CD4-positive, alpha-beta memory T cell (primary cell): Measurements from ENCODE around the gene CHRNA10. TPM values are rescaled to one million over a fixed set of nuclear protein-coding genes. Genes with fewer than 3 reads are reported as not detected.

ENCODE experiments used
- CTCF ChIA-PET: fragments of 350-600 bp; sonication (Branson Sonifier 250); formaldehyde crosslinking; loops from one replicate; lab custom pipeline; 2021; ENCODE audit warnings: inconsistent platforms; ENCODE audit not compliant: partially characterized antibody; lab: Charles Lee
- POLR2A ChIA-PET: fragments of 350-600 bp; sonication (Branson Sonifier 250); formaldehyde crosslinking; loops from one replicate; lab custom pipeline; 2021; ENCODE audit not compliant: partially characterized antibody; lab: Charles Lee
- DNase-seq, 5 donors: peaks; one replicate each; pipeline versions ENCODE4 v3.0.0 to v3.0.0-alpha.2; 2020 to 2022; ENCODE audit warnings: mixed read lengths in 1 of 5
- H3K27ac ChIP-seq: one replicate; pipeline ENCODE4 v1.7.0; 2013; ENCODE audit warnings: low read depth, low read length
- H3K27me3 ChIP-seq: 2 replicates; pipeline ENCODE4 v1.7.0; 2013; ENCODE audit warnings: mild to moderate bottlenecking, low read length, moderate library complexity; ENCODE audit not compliant: insufficient read depth
- H3K36me3 ChIP-seq: 2 replicates; pipeline ENCODE4 v1.7.0; 2013; ENCODE audit warnings: mild to moderate bottlenecking, low read length, moderate library complexity; ENCODE audit not compliant: insufficient read depth
- H3K4me1 ChIP-seq: 2 replicates; pipeline ENCODE4 v1.7.0; 2013; ENCODE audit warnings: mild to moderate bottlenecking, low read length, moderate library complexity; ENCODE audit not compliant: insufficient read depth
- H3K4me3 ChIP-seq, 2 donors: one replicate each; pipeline ENCODE4 v1.7.0; 2013; ENCODE audit warnings: low read length in 2 of 2, mild to moderate bottlenecking in 1 of 2
- H3K9me3 ChIP-seq, 2 donors: one replicate each; pipeline ENCODE4 v1.7.0; 2013; ENCODE audit warnings: low read length in 2 of 2, control low read depth in 1 of 2; ENCODE audit not compliant: control insufficient read depth in 1 of 2
- H3K27ac Mint-ChIP-seq, 7 donors: one replicate each; pipeline ENCODE4 v1.8.0; 2020 to 2021; ENCODE audit warnings: mixed read lengths in 7 of 7, mild to moderate bottlenecking in 6 of 7, inconsistent platforms in 3 of 7, moderate library complexity in 3 of 7
- H3K27me3 Mint-ChIP-seq, 2 donors: one replicate each; pipeline ENCODE4 v1.8.0; 2020 to 2021; ENCODE audit warnings: mixed read lengths in 2 of 2
- H3K36me3 Mint-ChIP-seq, 2 donors: one replicate each; pipeline ENCODE4 v1.8.0; 2020 to 2021; ENCODE audit warnings: mixed read lengths in 2 of 2, inconsistent platforms in 1 of 2, mild to moderate bottlenecking in 1 of 2
- H3K4me1 Mint-ChIP-seq, 4 donors: one replicate each; pipeline ENCODE4 v1.8.0; 2020 to 2021; ENCODE audit warnings: mixed read lengths in 4 of 4, mild to moderate bottlenecking in 1 of 4
- H3K4me3 Mint-ChIP-seq, 8 donors: one replicate each; pipeline ENCODE4 v1.8.0; 2020 to 2021; ENCODE audit warnings: mixed read lengths in 8 of 8, mild to moderate bottlenecking in 7 of 8, moderate library complexity in 6 of 8, inconsistent platforms in 3 of 8
- H3K9me3 Mint-ChIP-seq, 8 donors: one replicate each; pipeline ENCODE4 v1.8.0; 2020 to 2021; ENCODE audit warnings: mixed read lengths in 8 of 8, mild to moderate bottlenecking in 5 of 8, inconsistent platforms in 3 of 8, moderate library complexity in 1 of 8
- intact Hi-C: fragments of 100-400 bp; cut with micrococcal nuclease; formaldehyde crosslinking; loops from one replicate; pipeline ENCODE4 v1.15.1; 2023
- polyA plus RNA-seq, 2 donors: library from polyadenylated mRNA; unstranded; fragments of 300-500 nt; fragmentation: Illumina TruSeq; gene quantifications; one replicate each; pipeline ENCODE4 v1.2.3, GENCODE V29; 2021
- total RNA-seq, 2 experiments: library from RNA; stranded (reverse); gene quantifications; one replicate each; pipeline ENCODE4 v1.2.3, GENCODE V29; 2021

CHRNA10 gene
- total and polyA plus RNA-seq, 4 experiments from 2014 or later: 0.11 to 5.5 (median 4.6) TPM; not detected in 1

GRCh38 chr11:3617990-3618389 lies 53.2 kb downstream of the CHRNA10 start:
- H3K36me3 Mint-ChIP-seq: no peaks in the 10 kb centered on the region
- ChIA-PET POLR2A (no interaction called here), CTCF (interaction anchor here (1.9 kb wide), 1 partner anchor 8 kb away, joined by 7 read pairs; no protein-coding TSS in a partner anchor)
- Histone ChIP-seq H3K4me3 (no peak overlapping the region), H3K27ac (no peak overlapping the region), H3K27me3 (no peaks in the 10 kb centered on the region), H3K9me3 (no peaks in the 10 kb centered on the region), H3K36me3 (no peaks in the 10 kb centered on the region), H3K4me1 (peaks cover 12% of the 10 kb centered on the region)
- no peak for DNase-seq
- no peak overlapping the region for H3K4me3 Mint-ChIP-seq
- intact Hi-C loops: no loop called here
- peaks cover 10 to 14% (median 11%) of the 10 kb centered on the region in 4 donors for H3K4me1 Mint-ChIP-seq
- H3K27me3 Mint-ChIP-seq: no peaks in the 10 kb centered on the region
- peak overlapping the region in 2 of 7 donors; percentile 34 to 36 for H3K27ac Mint-ChIP-seq
- no peaks in the 10 kb centered on the region for H3K9me3 Mint-ChIP-seq

GRCh38 chr11:3616721-3617460 lies 54.3 kb downstream of the CHRNA10 start:
- CTCF ChIA-PET: no interaction called here
- H3K4me1 ChIP-seq: peaks cover 12% of the 10 kb centered on the region
- H3K4me3 Mint-ChIP-seq: no peak overlapping the region

GRCh38 chr11:3615998-3616397 lies 55.2 kb downstream of the CHRNA10 start:
- no peak overlapping the region for H3K27ac Mint-ChIP-seq
- CTCF ChIA-PET: no interaction called here
- Histone ChIP-seq H3K36me3 (no peaks in the 10 kb centered on the region), H3K27ac (no peak overlapping the region), H3K27me3 (no peaks in the 10 kb centered on the region), H3K9me3 (no peaks in the 10 kb centered on the region), H3K4me3 (no peak overlapping the region), H3K4me1 (peaks cover 12% of the 10 kb centered on the region)
- POLR2A ChIA-PET: no interaction called here
- DNase-seq: no peak
- H3K36me3 Mint-ChIP-seq: no peaks in the 10 kb centered on the region
- H3K4me3 Mint-ChIP-seq: no peak overlapping the region
- H3K4me1 Mint-ChIP-seq: peaks cover 10 to 14% (median 11%) of the 10 kb centered on the region in 4 donors
- H3K27me3 Mint-ChIP-seq: no peaks in the 10 kb centered on the region
- peaks cover 0 to 7% (median 3%) of the 10 kb centered on the region in 8 donors for H3K9me3 Mint-ChIP-seq
- intact Hi-C loops: no loop called here

More at GRCh38 chr11:3616721-3617460, 54.3 kb downstream of the CHRNA10 start:
- Histone ChIP-seq H3K36me3 (no peaks in the 10 kb centered on the region), H3K4me3 (no peak overlapping the region), H3K27ac (no peak overlapping the region), H3K9me3 (no peaks in the 10 kb centered on the region), H3K27me3 (no peaks in the 10 kb centered on the region)
- no peak overlapping the region for H3K27ac Mint-ChIP-seq
- peaks cover 0 to 5% (median 1%) of the 10 kb centered on the region in 8 donors for H3K9me3 Mint-ChIP-seq
- POLR2A ChIA-PET: no interaction called here
- peaks cover 10 to 14% (median 11%) of the 10 kb centered on the region in 4 donors for H3K4me1 Mint-ChIP-seq
- no peak for DNase-seq
- H3K27me3 Mint-ChIP-seq: no peaks in the 10 kb centered on the region
- intact Hi-C loops: no loop called here
- H3K36me3 Mint-ChIP-seq: no peaks in the 10 kb centered on the region

Other genes starting within 250 kb of the CHRNA10 start
- not detected for gene ART5, start 29.4 kb downstream of the CHRNA10 start, total RNA-seq
- not detected for gene ART5, start 29.4 kb downstream of the CHRNA10 start, polyA plus RNA-seq
- gene ART1, start 26.3 kb downstream of the CHRNA10 start, total RNA-seq: not detected
- not detected for gene ART1, start 26.3 kb downstream of the CHRNA10 start, polyA plus RNA-seq
- 100 to 1,000 TPM; 109 to 112 TPM for gene NUP98, start 126.2 kb upstream of the CHRNA10 start, total RNA-seq
- gene NUP98, start 126.2 kb upstream of the CHRNA10 start, polyA plus RNA-seq: 10 to 100 TPM; 31.9 to 51.8 TPM
- 10 to 100 TPM; 18.4 to 20.7 TPM for gene PGAP2, start 137.2 kb upstream of the CHRNA10 start, total RNA-seq
- gene PGAP2, start 137.2 kb upstream of the CHRNA10 start, polyA plus RNA-seq: 10 to 100 TPM; 16.2 to 18.6 TPM
- 100 to 1,000 TPM in 1 of 2 experiments, 10 to 100 TPM in 1; 99.4 to 103 TPM for gene RHOG, start 169.6 kb upstream of the CHRNA10 start, total RNA-seq
- gene RHOG, start 169.6 kb upstream of the CHRNA10 start, polyA plus RNA-seq: 100 to 1,000 TPM; 124 to 228 TPM
- 10 to 100 TPM; 87.1 to 87.4 TPM for gene STIM1, start 184.3 kb upstream of the CHRNA10 start, total RNA-seq
- 10 to 100 TPM; 27.7 to 43.8 TPM for gene STIM1, start 184.3 kb upstream of the CHRNA10 start, polyA plus RNA-seq